ENCODE measurements around the gene AGO1.
"Not testable (repeated sequence)": the region's sequence is repeated elsewhere in the genome, so short reads cannot be mapped to it uniquely, and the experiment has no call there.

Gene AGO1

DNA sequence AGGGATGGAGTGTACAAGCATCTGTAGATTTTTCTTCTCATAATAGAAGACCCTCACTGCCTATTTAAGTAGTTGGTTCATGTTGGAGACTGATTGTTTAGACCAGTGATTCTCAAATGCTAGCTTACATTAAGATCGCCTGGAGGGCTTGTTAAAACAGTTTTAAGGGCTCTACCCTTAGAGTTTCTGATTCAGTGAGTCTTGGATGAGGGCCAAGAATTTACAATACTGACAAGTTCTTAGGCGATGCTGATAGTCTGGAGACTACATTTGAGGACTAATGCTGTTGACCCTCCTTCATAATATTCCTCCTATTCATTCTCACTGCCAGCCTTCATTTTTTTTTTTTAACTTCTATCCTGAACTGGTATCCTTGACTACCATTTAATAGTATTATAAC is 32.7 kb downstream of the AGO1 start:
- no peak for DNase-seq (ENCODE audit: low read depth)

DNA sequence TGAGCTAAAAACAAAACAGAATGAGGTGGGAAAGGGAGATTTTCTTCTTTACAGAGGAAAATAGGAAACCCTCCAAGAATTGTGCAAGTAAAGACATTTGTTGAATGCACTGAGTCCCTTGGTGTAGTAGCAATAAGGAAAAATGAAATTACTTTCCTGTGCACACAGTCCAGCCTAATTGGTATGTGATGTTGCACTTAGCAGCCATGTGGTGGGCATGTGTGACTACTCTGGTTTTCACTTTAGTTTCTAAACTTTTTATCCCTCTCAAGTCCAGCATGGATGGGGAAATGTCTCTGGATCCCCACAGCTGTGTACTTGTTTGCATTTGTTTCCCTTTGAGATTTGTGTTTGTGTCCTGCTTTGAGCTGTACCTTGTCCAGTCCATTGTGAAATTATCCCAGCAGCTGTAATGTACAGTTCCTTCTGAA is 40.8 kb downstream of the AGO1 start:
- no peak for DNase-seq (ENCODE audit: low read depth)

DNA sequence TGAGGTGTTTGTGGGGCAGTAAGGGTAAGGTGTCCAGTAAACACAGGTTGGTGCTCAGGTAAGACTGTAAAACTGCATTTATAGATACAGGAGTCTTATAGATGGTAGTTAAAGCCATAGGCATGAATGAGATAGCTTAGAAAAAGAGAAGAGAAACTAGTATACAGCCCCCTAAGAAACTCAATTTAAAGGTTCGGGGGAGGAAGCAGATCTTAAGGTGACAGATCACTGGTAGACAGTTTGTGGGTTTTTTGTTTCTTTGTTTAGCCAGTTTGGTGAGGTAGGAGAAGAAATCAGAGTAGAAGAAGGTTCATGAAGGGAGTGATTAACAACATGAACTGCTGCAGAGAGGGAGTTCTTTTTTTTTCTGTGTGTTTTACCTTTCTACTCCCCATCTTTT is 41.8 kb downstream of the AGO1 start:
- no peak for DNase-seq (ENCODE audit: low read depth)

DNA sequence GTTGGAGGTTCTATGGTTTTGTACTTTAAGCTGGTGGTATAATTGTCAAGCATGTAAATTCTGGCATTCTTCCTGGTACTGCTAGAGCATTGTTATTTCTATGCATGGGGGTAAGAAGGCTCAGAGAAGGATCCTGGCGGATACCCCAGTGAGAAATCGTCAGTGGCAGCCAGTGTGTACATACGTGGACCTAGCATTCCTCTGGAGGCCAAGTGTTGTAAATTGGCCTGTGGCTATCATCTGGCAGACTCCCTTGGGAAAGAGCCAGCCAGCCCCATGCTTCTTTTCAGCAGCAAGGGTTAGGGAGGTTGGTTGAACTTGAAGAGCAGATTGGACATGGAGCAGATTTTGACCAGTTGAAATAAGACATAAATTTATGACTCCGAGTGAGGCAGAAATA is 42.7 kb downstream of the AGO1 start:
- no peak for DNase-seq (ENCODE audit: low read depth)

DNA sequence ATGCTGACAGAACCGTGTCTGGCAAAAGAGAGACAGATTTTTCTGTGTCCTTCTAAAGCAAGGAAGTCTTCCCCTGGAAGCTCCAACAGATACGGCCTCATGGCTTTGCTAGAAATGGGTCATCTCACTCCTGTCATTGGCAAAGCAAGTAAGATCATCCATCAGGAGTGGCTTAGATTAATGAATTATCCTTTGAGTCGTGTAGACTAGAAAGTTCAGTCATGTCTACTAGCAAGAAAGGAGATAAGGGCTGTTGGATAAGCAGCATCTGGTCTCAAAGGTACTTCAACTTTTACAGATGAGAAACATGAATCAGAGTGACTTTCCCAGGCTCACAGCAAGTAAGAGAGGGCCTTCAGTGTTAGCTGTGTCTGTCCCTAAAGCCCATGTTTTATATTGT is 44.5 kb downstream of the AGO1 start:
- DNase-seq (ENCODE audit: low read depth): no peak

DNA sequence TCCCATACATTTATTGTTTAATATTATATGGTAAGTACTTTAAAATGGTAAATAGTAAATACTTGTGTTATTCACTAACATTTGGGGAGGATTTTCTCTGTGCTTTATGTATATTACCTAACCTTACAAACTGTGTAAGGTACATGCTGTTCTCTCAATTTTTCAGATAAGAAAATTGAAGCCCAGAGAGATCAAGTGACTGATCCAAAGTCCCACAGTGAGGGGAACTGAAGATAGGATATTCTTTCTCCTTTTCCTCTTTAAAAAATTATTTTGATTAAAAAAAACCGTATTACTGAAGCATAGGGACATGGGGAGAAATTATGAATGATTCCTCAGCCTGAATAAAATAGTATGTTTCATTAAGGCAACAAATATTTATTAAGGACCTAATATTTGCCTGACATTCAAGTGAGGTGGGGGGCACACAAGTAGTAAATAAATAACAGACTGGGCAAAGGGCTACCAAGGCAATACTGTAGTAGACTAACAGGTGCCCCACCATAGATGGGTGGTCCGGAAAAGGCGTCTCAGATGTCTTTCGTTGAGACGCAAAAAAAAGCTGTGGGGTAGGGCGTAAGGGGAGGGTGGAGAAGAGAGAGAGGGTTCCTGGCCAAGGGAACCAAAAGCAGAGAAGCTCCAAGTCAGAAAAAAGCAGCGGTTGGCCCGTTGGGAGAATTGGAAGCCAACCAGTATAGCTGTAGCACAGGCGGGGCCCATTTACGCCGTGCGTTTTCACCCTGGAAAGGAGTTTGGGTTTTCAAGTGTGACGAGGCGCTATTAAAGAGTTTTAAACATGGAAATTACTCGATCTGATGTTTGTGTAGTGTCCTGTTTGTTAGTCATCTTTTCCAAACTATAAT is 47.0 kb downstream of the AGO1 start:
- peak; percentile 25 for DNase-seq (ENCODE audit: low read depth)

DNA sequence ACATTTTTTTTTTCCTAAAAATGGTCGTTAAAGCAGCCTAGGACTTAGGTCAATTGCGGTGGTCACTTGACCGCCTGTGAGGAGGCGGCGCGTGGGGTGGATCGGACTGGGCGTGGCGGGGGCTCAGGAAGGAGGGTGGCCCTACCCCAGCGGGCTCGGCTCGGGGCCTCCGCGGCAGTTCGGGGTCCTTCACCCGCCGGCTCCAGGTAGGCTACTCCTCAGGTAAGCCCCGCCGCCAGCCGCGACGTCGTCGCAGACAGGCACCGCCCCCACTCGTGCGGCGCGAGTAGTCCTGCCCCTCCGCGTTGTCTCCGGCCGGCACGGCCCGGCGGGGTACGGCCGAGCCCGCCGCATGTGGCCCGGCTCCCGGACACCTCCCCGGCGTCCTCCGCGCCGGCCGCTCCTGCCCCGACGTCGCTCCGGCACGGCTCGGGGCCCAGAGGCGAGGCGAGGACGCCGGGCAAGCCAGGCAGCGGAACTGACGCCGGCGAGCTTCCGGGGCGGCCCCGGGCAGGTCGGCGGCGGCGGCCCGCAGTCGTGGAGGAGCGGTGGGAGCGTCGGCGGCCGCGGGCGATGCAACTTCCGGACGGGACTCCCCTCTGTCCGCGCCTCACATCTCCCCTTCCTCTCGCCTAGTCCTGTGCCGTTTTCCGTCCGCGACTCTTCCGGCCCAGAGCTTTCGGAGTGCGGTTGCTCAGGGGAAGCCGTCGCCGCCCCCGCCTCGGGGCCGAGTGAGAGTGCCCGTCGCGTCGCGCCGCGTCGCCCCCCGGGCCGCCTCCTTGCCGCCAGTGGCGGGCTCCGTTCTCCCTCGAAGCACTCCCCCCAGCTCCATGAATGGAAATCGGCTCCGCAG is 47.8 kb downstream of the AGO1 start, which contains the start of gene AGO3:
Gene AGO3 (plus strand): TSS at position 513 of the 853 bp plus-strand sequence. CDS start 322 bp downstream, at position 835.
- DNase-seq (ENCODE audit: low read depth): peak; percentile 74

DNA sequence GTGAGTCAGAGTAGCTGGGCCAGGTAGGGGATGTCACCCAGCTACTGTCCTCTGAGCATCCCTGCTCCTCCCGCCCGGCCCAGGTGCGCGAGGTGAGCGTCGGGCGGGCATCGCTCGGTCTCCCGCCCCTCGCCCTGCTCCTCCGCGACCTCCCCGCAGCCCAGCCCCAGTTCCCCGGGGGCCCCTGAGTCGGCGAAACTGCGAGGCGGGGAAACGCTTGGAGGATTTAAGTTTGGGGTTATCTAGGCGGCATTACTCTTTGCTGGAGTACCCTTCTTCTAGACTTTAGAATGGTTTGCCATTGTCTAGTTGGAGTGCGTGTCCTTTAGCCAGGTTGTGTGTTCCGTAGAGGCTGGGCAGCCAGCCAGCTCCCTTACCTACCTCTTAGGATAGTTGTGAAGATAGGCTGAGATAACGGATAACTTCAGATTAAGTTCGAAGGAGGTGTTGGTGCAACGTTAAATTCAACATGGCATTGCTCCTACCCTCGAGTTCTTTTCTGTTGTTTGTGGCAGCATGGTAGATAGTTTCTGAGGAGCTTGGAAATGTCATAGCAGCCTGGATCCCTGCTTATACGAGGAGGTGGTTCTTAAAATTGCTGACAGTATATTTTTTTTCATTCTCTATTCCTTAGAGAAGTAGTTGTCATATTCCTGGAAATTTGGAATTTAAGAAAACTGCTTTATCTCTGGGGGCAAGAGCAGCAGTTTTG is 48.6 kb downstream of the AGO1 start:
- DNase-seq (ENCODE audit: low read depth): no peak

DNA sequence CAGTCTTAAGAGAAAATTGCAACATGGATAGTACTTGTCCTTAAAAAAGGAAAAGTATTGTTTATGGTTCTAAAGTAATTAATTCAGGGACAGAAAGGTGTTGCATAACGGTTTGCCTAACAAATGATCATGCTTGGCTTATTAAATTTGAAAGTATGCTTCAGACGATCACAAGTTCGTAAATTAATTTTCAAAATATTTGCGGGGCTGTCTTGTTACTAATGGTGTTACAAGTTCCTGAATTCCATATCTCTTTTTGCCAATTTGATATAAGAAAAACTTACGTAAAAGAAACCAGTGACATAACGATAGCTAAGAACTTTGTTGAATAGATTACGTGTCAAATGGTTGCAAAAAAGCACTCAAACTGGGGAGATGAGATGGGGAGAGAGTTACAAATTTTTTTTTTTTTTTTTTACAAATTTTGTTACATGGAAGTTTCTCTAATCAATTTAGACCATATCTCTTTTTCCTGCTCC is 49.2 kb downstream of the AGO1 start:
- DNase-seq (ENCODE audit: low read depth): no peak

DNA sequence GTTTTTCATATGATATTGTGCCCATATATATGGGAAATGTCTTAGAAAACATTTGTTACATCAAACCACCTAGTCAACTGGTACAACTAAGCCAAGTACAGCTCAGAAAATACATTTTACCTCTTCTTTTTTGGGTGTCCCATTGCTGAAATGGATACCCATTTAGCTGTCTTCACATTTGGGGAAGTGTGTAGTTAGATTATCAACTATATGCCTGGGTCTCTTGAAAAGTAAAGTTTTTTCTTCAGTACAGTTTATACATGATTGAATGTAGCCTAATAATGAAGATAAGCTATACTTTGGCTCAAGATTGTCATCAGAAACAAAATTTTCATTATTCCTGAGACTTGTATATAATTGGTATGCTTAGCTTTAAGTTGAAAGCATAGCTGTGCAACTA is 49.9 kb downstream of the AGO1 start:
- DNase-seq (ENCODE audit: low read depth): no peak

DNA sequence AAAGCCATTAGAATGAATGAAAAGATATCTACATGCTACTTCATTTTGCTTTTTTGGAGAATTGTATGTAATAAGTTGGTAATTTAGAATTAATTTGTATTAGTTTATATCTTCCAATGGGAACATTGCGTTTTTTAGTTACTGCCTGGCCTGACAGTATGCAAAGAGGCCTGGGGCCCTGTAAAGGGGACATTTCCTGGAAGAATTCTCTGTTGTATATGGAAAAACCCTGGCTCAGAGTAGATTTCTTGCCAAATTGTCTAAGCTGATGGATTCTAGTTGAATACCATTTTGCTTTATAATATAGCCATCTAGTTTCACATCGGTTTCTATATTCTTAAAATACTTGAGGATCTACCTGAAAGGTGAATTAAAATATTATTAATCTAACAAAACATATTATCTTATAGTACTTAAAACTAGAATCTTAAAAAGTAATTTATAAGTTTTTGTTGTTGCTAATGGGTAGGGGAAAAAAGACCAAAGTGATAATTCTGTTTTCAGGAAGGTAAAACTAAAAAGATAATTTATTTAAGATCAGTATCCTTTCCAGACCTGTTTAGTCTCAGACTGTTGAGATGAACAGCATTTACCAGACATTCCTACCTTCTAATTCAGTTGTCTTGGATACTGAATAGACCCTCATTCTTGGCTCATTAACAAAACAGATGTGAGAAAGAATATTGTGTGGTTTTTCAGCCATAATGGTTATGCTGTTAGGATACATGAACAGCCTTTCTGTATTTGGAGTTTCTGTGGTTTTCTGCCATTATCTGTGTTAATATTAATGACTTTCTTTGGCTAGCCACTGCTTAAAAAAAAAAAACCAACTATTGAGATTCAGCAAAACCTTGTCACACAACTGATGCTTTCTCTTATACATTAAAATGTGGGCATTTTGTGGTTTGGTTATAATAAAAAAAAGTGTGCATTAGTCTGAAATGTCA is 52.7 kb downstream of the AGO1 start:
- DNase-seq (ENCODE audit: low read depth): no peak

DNA sequence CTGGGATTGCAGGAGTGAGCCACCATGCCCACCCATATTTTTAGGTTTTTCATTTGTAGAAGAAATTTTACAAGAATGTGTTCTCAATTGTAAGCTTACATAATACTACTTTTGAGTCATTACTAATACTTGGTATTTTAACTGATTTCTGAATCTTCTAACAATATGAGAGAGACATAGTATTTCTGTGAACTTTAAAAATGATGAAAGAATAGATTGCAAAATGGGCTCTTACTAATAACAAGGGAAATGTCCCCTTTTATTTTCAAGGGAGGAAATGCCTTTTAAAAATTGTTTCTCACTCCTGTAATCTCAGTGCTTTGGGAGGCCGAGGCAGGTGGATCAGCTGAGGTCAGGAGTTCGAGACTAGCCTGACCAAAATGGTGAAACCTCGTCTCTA is 53.8 kb downstream of the AGO1 start:
- no peak for DNase-seq (ENCODE audit: low read depth)

DNA sequence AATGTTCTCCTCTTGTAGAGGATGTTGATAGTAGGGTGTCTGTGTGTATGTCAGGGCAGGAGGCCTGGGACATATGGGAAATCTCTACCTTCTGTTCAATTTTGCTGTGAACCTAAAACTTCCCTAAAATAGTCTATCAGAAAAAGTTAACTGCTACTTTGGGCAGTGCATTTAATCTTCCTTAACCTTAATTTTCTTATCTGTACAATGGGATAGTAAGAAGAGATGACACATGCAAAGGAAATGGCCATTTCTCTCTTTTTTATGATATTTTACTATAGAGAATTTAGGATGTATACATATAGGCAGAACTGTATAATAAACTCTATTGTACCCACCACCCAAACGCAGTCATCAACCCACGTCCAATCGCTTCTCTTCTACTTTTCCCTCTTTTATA is 56.5 kb downstream of the AGO1 start:
- no peak for DNase-seq (ENCODE audit: low read depth)

DNA sequence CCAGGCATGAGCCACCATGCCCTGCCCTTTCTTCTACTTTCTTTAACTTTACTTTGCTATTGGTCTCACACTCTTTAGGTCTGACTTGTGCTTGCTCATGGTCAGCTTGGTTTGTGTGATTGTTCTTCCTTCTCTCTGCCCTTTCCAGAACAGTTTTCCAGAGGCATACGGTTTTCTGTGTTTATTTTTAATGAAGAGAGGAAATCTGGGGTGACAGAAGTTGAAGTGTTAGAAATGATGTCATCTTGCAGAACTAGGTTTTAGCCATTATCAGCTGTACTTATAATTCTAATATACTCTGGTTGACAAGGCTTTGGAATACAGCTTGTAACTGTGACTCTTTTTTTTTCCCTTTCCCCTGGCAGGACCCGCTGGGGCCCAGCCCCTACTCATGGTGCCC is 62.3 kb downstream of the AGO1 start:
- DNase-seq (ENCODE audit: low read depth): no peak

DNA sequence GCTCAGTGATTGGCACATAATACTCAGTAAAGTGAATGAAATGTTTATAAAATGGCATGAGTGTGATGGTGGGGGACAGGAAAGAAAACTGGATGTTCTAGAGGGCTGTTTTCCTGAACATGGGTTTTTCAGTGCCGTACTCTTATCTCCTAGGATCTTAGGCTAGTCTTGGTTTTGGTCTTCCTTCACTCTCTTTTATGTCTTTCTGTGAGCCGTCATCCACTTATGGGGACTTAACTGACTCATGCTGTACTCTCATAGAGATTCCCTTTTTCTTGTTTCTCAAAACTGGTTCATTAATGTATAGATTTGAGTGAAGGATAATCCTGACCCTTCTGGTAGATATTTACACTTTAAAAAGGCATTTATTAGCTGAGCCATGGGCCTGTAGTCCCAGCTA is 64.5 kb downstream of the AGO1 start:
- no peak for DNase-seq (ENCODE audit: low read depth)

DNA sequence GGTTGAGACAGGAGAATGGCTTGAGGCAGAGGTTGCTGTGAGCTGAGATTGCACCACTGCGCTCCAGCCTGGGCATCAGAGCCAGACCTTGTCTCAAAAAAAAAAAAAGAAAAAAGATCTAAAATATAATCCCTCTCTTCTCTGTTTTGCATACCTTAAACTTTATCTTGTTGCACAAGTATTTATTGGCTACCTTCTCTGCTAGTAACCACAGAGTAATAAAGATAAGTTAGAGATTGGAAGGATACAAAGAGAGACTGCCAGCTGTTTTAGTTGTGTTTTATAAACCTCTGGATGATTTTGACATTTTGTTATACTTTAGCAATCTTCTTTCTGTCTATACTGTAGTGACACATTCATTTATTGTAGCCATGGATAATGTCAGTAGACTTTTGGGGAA is 75.5 kb downstream of the AGO1 start:
- DNase-seq (ENCODE audit: low read depth): no peak

DNA sequence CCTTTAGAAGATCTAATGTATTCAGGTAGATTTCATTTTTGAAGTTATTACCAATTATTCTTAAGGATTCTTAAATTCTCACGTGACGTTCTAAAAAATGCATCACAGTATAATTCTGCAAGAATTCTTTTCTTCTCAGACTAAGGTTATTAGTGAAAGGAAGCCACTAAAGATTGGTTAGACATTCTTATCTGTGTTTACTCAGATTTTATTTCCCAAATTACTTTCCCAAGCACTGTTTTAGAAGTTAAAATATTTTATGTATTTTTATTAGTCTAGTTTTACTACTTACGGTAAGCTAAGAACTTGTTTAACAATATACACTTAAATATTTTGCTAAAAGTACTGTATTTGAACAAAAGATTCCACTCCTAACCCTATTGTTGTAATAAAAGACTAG is 76.3 kb downstream of the AGO1 start:
- no peak for DNase-seq (ENCODE audit: low read depth)

DNA sequence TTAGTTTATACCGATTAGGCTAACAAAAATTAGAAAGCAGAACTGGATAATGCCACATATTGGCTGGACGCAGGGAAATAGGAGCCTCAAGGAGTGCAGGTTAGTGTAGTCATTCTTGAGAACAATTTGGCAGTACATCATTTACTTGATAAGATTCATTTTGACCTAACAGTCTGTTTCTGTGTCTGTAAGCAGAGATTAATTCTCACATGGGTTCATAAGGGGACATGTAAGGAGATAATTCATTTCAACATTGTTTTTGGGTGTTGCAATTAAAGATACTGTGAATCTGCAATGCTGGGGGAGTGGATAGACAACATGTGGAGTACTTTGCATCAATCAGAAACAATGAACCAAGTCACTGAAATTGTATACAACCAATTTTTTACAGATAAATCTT is 79.9 kb downstream of the AGO1 start:
- no peak for DNase-seq (ENCODE audit: low read depth)

DNA sequence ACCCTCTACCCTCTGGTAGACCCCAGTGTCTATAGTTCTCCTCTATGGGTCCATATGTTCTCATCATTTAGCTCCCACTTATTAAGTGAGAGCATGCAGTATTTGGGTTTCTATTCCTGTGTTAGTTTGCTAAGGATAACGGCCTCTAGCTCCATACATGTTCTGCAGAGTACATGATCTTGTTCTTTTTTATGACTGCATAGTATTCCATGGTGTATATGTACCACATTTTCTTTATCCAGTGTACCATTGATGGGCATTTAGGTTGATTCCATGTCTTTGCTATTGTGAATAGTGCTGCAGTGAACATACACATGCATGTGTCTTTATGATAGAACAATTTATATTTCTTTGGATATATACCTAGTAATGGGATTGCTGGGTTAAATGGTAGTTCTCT is 81.3 kb downstream of the AGO1 start:
- DNase-seq (ENCODE audit: low read depth): not testable (repeated sequence)

DNA sequence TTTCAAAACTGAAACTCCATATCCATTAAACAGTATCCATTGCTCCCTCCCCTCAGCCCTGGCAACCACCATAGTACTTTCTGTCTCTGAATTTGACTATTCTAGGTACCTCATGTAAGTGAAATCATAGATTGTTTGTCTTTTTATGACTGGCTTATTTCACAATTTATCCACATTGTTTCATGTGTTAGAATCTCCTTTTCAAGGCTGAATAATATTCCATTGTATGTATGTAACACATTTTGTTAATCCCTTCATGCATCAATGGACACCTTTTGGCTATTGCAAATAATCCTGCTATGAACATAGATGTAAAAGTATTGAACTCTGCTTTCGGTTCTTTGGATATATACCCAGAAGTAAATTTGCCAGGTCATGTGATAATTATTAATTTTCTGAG is 85.4 kb downstream of the AGO1 start:
- DNase-seq (ENCODE audit: low read depth): no peak

DNA sequence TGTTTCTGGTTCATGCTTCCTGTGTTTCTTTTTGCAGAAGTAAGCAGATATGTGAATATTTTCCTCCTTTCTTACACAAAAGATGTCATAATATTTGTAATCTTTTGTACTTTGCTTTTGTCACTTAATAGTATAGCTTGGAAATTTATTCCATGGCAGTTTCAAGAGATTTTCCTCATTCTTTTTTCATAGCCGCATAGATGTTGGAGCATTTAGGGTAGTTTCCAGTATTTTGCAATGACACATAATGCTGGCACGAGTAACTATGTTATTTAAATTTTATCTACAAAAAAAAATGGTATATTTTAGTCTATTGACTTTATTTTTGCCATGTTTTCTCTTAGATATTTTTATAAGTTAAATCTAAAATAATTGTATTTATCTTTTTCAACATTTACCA is 88.6 kb downstream of the AGO1 start:
- no peak for DNase-seq (ENCODE audit: low read depth)

Measured in activated T-cell treated with anti-CD3 and anti-CD28 coated beads for 1 hour (primary cell).